ENCODE results near the gene COL26A1.
"Not testable (repeated sequence)": the region's sequence is repeated elsewhere in the genome, so short reads cannot be mapped to it uniquely, and the experiment has no call there.

The COL26A1 gene

GRCh38 chr7:101470668-101471487 lies 108.2 kb downstream of the COL26A1 start:
- in situ Hi-C loops (cut with HindIII; ENCODE audit: low sequenced_read_pairs) = no loop called here
- no peak for TF ChIP-seq CTCF (IDR thresholded peaks at IDR 0.05; ENCODE audit: low read depth, low read length, missing control alignments)
- H3K4me3 ChIP-seq (ENCODE audit: low read depth, low read length) = no peak overlapping the region
- DNase-seq (ENCODE audit: low read depth) = no peak

- no peak for DNase-seq (ENCODE audit: low read depth)
- no peak overlapping the region for H3K4me3 ChIP-seq (ENCODE audit: low read depth, low read length)
- no peak for TF ChIP-seq CTCF (IDR thresholded peaks at IDR 0.05; ENCODE audit: low read depth, low read length, missing control alignments)
- in situ Hi-C loops (cut with HindIII; ENCODE audit: low sequenced_read_pairs) = no loop called here
Measured at GRCh38 chr7:101474178-101474577, 111.5 kb downstream of the COL26A1 start.

- H3K4me3 ChIP-seq (ENCODE audit: low read depth, low read length); DNase-seq (ENCODE audit: low read depth); in situ Hi-C loops (cut with HindIII; ENCODE audit: low sequenced_read_pairs): not testable (repeated sequence)
Measured at GRCh38 chr7:101475691-101476090, 113.0 kb downstream of the COL26A1 start.

GRCh38 chr7:101479217-101479616 lies 116.5 kb downstream of the COL26A1 start:
- no peak overlapping the region for H3K4me3 ChIP-seq (ENCODE audit: low read depth, low read length)
- DNase-seq (ENCODE audit: low read depth) = no peak
- no peak for TF ChIP-seq CTCF (IDR thresholded peaks at IDR 0.05; ENCODE audit: low read depth, low read length, missing control alignments)
- in situ Hi-C loops (cut with HindIII; ENCODE audit: low sequenced_read_pairs) = no loop called here

GRCh38 chr7:101486056-101486432 lies 123.4 kb downstream of the COL26A1 start:
- H3K4me3 ChIP-seq (ENCODE audit: low read depth, low read length); DNase-seq (ENCODE audit: low read depth); in situ Hi-C loops (cut with HindIII; ENCODE audit: low sequenced_read_pairs): not testable (repeated sequence)

- DNase-seq (ENCODE audit: low read depth) = no peak
- no peak for TF ChIP-seq CTCF (IDR thresholded peaks at IDR 0.05; ENCODE audit: low read depth, low read length, missing control alignments)
- in situ Hi-C loops (cut with HindIII; ENCODE audit: low sequenced_read_pairs) = no loop called here
- no peak overlapping the region for H3K4me3 ChIP-seq (ENCODE audit: low read depth, low read length)
Measured at GRCh38 chr7:101486433-101487104, 123.9 kb downstream of the COL26A1 start.

- no peak overlapping the region for H3K4me3 ChIP-seq (ENCODE audit: low read depth, low read length)
- DNase-seq (ENCODE audit: low read depth) = no peak
- no peak for TF ChIP-seq CTCF (IDR thresholded peaks at IDR 0.05; ENCODE audit: low read depth, low read length, missing control alignments)
- in situ Hi-C loops (cut with HindIII; ENCODE audit: low sequenced_read_pairs) = no loop called here
Measured at GRCh38 chr7:101487105-101487458, 124.4 kb downstream of the COL26A1 start.

All from astrocyte of the cerebellum (primary cell).